Smooth muscle cell (in vitro differentiated cells): ENCODE measurements around the gene SKIDA1. TPM values are rescaled to one million over a fixed set of nuclear protein-coding genes. Genes with fewer than 3 reads are reported as not detected.

ENCODE experiments used
- DNase-seq: peaks from one replicate; lab custom pipeline; 2025; ENCODE audit not compliant: unreplicated experiment; lab: John Stamatoyannopoulos, UW
- H2AFZ ChIP-seq: fragments of 200-600 bp; sonication (generic); 2 replicates; pipeline ENCODE4 v1.6.0; 2016; ENCODE audit warnings: antibody characterized with exemption, low read depth, mild to moderate bottlenecking
- H3F3A ChIP-seq: fragments of 200-600 bp; sonication (generic); 2 replicates; pipeline ENCODE4 v1.6.0; 2017; ENCODE audit warnings: antibody characterized with exemption, low read depth
- H3K27ac ChIP-seq: fragments of 200-600 bp; sonication (generic); 2 replicates; pipeline ENCODE4 v1.5.1; 2016; ENCODE audit warnings: low read depth, mild to moderate bottlenecking
- H3K27me3 ChIP-seq: fragments of 200-600 bp; sonication (generic); 2 replicates; pipeline ENCODE4 v1.6.1; 2016; ENCODE audit warnings: low read depth, mild to moderate bottlenecking
- H3K36me3 ChIP-seq: fragments of 200-600 bp; sonication (generic); 2 replicates; pipeline ENCODE4 v1.5.1; 2016; ENCODE audit warnings: low read depth
- H3K4me1 ChIP-seq: fragments of 200-600 bp; sonication (generic); 2 replicates; pipeline ENCODE4 v1.5.1; 2016; ENCODE audit warnings: low read depth
- H3K4me2 ChIP-seq: fragments of 200-600 bp; sonication (generic); 2 replicates; pipeline ENCODE4 v1.6.0; 2016; ENCODE audit warnings: mild to moderate bottlenecking
- H3K4me3 ChIP-seq: fragments of 200-600 bp; sonication (generic); 2 replicates; pipeline ENCODE4 v1.5.1; 2016; ENCODE audit warnings: mild to moderate bottlenecking
- H3K79me2 ChIP-seq: fragments of 200-600 bp; sonication (generic); 2 replicates; pipeline ENCODE4 v1.6.0; 2016; ENCODE audit warnings: low read depth, mild to moderate bottlenecking
- H3K9ac ChIP-seq: fragments of 200-600 bp; sonication (generic); 2 replicates; pipeline ENCODE4 v1.6.0; 2016; ENCODE audit warnings: low read depth
- H3K9me3 ChIP-seq: fragments of 200-600 bp; sonication (generic); replicated peaks from 2 replicates; pipeline ENCODE4 v1.5.1; 2016; ENCODE audit warnings: low read depth
- H4K20me1 ChIP-seq: fragments of 200-600 bp; sonication (generic); 2 replicates; pipeline ENCODE4 v1.6.0; 2016; ENCODE audit warnings: low read depth
- WGBS: methylation state at CpG from one replicate; pipeline ENCODE4 v1.1.7; 2016; ENCODE audit warnings: low lambda C conversion rate; 5-methylcytosine and 5-hydroxymethylcytosine counted together
- polyA plus RNA-seq: library from polyadenylated mRNA; unstranded; fragments of >200 nt; fragmentation: Nextera tagmentation; extraction: Ambion mirVana; gene quantifications from 2 replicates; pipeline ENCODE4 v1.2.1, GENCODE V29; 2016
- total RNA-seq: library from RNA; depleted of rRNA; stranded (reverse); fragments of >200 nt; gene quantifications from 2 replicates; pipeline ENCODE4 v1.2.3, GENCODE V29; 2014
- TF ChIP-seq, protein P1 (sequence below): fragments of 200-600 bp; sonication (generic); IDR thresholded peaks from 2 replicates; pipeline ENCODE4 v1.5.1; 2017; ENCODE audit warnings: borderline replicate concordance, mild to moderate bottlenecking, antibody characterized with exemption; ENCODE audit not compliant: insufficient read depth, poor library complexity, severe bottlenecking

SKIDA1 gene
- total and polyA plus RNA-seq, 2 experiments from 2014 or later = 0.53 to 1.8 TPM

GRCh38 chr10:21508706-21509331, 16.7 kb downstream of the SKIDA1 start:
- Histone ChIP-seq H3K79me2 (peaks cover 51% of the 10 kb centered on the region), H3F3A (peaks cover 16% of the 10 kb centered on the region), H3K4me3 (peak overlapping the region; percentile 61), H3K36me3 (no peaks in the 10 kb centered on the region), H3K4me2 (peak overlapping the region; percentile 98), H3K27ac (peak overlapping the region; percentile 84), H4K20me1 (no peaks in the 10 kb centered on the region), H3K9me3 (no peaks in the 10 kb centered on the region), H3K9ac (peak overlapping the region; percentile 84), H3K4me1 (peaks cover 88% of the 10 kb centered on the region), H2AFZ (peak overlapping the region; percentile 91), H3K27me3 (no peaks in the 10 kb centered on the region)
- TF ChIP-seq, protein P1, sequence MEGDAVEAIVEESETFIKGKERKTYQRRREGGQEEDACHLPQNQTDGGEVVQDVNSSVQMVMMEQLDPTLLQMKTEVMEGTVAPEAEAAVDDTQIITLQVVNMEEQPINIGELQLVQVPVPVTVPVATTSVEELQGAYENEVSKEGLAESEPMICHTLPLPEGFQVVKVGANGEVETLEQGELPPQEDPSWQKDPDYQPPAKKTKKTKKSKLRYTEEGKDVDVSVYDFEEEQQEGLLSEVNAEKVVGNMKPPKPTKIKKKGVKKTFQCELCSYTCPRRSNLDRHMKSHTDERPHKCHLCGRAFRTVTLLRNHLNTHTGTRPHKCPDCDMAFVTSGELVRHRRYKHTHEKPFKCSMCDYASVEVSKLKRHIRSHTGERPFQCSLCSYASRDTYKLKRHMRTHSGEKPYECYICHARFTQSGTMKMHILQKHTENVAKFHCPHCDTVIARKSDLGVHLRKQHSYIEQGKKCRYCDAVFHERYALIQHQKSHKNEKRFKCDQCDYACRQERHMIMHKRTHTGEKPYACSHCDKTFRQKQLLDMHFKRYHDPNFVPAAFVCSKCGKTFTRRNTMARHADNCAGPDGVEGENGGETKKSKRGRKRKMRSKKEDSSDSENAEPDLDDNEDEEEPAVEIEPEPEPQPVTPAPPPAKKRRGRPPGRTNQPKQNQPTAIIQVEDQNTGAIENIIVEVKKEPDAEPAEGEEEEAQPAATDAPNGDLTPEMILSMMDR = no peak
- WGBS = 17% methylated on average over 43 of the region's 43 CpGs
- DNase-seq = no peak

- Histone ChIP-seq H3K27ac (peak overlapping the region; percentile 84), H3K4me3 (peak overlapping the region; percentile 61), H3K79me2 (peaks cover 34% of the 10 kb centered on the region), H4K20me1 (no peaks in the 10 kb centered on the region), H3K9me3 (no peaks in the 10 kb centered on the region), H3F3A (peaks cover 16% of the 10 kb centered on the region), H3K4me1 (peaks cover 89% of the 10 kb centered on the region), H3K9ac (peak overlapping the region; percentile 22), H3K36me3 (no peaks in the 10 kb centered on the region), H2AFZ (peak overlapping the region; percentile 91), H3K27me3 (no peaks in the 10 kb centered on the region), H3K4me2 (peak overlapping the region; percentile 98)
- WGBS = 18% methylated on average over 21 of the region's 21 CpGs
- no peak for DNase-seq
- TF ChIP-seq, protein P1 = no peak
Observed at GRCh38 chr10:21507150-21507549, 18.3 kb downstream of the SKIDA1 start.

DNA sequence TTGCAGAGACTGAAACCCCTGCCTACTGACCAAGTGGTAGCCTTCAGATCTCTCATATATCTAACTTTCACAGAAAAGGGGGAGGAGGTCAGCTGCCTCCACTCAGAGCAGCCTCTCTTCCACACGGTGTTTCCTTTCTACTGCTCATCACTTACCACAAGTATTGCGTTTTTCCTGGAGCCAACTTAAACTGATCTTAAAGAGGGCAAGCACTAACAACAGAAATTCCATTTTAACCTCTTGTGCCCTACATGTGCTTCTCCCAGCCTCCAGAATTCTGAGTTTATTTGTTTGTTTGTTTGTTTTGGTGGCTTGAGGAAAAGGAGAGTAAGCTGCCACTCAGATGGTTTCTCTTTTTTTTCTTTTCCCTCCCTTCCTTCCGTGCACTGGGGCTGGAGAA, 19.1 kb downstream of the SKIDA1 start:
- no peaks in the 10 kb centered on the region for H3K36me3 ChIP-seq
- no peaks in the 10 kb centered on the region for H3K27me3 ChIP-seq
- no peak overlapping the region for H3K4me3 ChIP-seq
- H3K27ac ChIP-seq = peak overlapping the region; percentile 84
- peaks cover 26% of the 10 kb centered on the region for H3K79me2 ChIP-seq
- WGBS = 14% methylated on average over 3 of the region's 3 CpGs
- no peak overlapping the region for H3K9ac ChIP-seq
- no peak for DNase-seq
- TF ChIP-seq, protein P1 = no peak
- H2AFZ ChIP-seq = peak overlapping the region; percentile 91
- H3F3A ChIP-seq = peaks cover 16% of the 10 kb centered on the region
- H3K4me1 ChIP-seq = peaks cover 90% of the 10 kb centered on the region
- no peaks in the 10 kb centered on the region for H3K9me3 ChIP-seq
- peak overlapping the region; percentile 98 for H3K4me2 ChIP-seq
- H4K20me1 ChIP-seq = no peaks in the 10 kb centered on the region
